AG10803 (cell line): Measurements from ENCODE around the gene TCF20.

Source experiments
- DNase-seq: peaks from one replicate; pipeline ENCODE4 v3.0.0; 2010; ENCODE audit warnings: low read depth
- H3K4me3 ChIP-seq: 2 replicates; pipeline ENCODE4 v1.5.1; 2011; ENCODE audit warnings: mild to moderate bottlenecking, low read length, control low read depth
- CTCF ChIP-seq: conservative IDR thresholded peaks from 2 replicates; pipeline ENCODE4 v1.5.1; 2011; ENCODE audit warnings: mild to moderate bottlenecking, low read length, control low read depth, inconsistent platforms

TCF20 gene

GRCh38 chr22:42271906-42272305 lies 1.5 kb upstream of the TCF20 start:
- DNase-seq = no peak
- no peak overlapping the region for H3K4me3 ChIP-seq
- no peak for TF ChIP-seq CTCF

- no peak overlapping the region for H3K4me3 ChIP-seq
- no peak for TF ChIP-seq CTCF
- no peak for DNase-seq
These were observed 849 bp upstream of the TCF20 start for GRCh38 chr22:42271191-42271813.

GRCh38 chr22:42270176-42270509 lies 310 bp downstream of the TCF20 start:
- TF ChIP-seq CTCF = no peak
- peak overlapping the region; percentile 79 for H3K4me3 ChIP-seq
- no peak for DNase-seq

DNA sequence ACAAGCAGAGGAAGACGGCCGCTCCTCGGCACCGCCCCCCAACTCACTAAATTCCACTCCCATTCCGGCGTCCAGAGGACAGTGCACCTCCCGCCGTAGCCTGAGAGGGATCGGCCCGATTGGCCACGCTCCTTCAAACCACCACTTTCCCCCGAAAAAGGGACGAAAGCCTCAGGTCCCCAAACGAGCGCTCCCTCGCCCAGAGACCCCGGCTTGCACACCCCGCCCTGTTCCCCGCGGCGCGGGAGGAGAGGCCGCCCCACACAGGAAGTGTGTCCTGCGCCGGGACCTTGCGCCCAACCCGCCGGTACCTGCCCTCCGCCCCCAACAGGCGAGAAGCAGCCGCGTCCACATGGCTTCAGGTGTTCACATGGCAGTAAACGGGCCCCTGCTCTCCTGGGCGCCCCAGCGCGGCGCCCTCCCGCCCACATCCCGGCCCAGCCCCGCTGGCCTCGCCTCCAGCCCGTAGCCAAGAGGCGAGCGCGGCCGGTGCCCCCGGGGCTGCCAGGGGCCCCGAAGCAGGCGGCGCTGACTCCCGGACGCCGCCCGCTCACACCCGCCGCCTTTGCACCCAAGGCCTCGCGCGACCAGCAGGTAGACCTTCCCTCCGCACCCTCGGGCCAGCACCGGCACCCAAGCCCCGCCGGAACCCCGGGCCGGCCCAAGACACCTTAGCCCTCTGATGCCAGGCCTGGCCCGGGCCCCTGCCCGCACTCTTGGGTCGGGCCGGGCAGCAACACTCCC lies 849 bp downstream of the TCF20 start:
- peak overlapping the region; percentile 79 for H3K4me3 ChIP-seq
- DNase-seq = no peak
- TF ChIP-seq CTCF = no peak

DNA sequence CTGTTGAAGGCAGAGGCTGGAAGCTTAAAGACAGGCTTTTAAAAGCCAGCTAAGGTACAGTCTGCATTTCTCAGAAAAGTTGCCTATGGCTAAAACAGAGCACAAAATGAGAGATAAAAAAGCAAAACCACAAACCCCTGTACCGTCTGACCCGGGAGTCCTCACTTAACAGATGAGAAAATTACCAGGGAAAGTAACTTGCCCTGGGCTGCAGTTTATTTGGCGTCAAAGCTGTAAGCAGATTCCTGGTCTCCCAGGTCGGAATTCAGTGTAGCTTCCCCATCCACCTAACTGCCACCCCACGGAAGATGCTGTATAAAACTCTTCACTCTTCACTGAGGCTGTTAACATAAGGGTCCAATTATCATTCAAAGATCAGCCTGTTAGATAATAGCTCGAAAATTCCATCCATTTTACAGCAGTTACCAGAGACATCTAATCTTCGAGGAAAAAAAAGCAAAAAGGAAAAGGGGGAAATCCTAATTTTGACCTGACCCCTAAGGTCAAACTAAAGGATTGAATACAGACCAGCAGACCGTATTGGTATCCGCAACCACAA lies 1.5 kb downstream of the TCF20 start:
- no peak for TF ChIP-seq CTCF

GRCh38 chr22:42265321-42265720 lies 5.1 kb downstream of the TCF20 start:
- TF ChIP-seq CTCF = no peak
- no peak for DNase-seq
- no peak overlapping the region for H3K4me3 ChIP-seq

More for the DNA sequence above, 1.5 kb downstream of the TCF20 start:
- DNase-seq = no peak
- peak overlapping the region; percentile 79 for H3K4me3 ChIP-seq

GRCh38 chr22:42263944-42264343 lies 6.5 kb downstream of the TCF20 start:
- DNase-seq = no peak
- no peak for TF ChIP-seq CTCF
- no peak overlapping the region for H3K4me3 ChIP-seq
